H9 (cell line): ENCODE results near the gene HNMT. TPM values are rescaled to one million over a fixed set of nuclear protein-coding genes. Genes with fewer than 3 reads are reported as not detected.

Source experiments
- DNase-seq: peaks from one replicate; pipeline ENCODE4 v3.0.0-alpha.2; 2017
- H2AFZ ChIP-seq: one replicate; pipeline ENCODE4 v1.6.1; 2013; ENCODE audit warnings: mild to moderate bottlenecking, low read length, control low read depth, moderate library complexity
- H2AK5ac ChIP-seq: 2 replicates; pipeline ENCODE4 v1.6.1; 2013; ENCODE audit warnings: low read length, control low read depth, mixed read lengths; ENCODE audit not compliant: insufficient read length
- H2BK120ac ChIP-seq: one replicate; pipeline ENCODE4 v1.6.1; 2013; ENCODE audit warnings: low read depth, mild to moderate bottlenecking, low read length, control low read depth, inconsistent platforms; ENCODE audit not compliant: poor library complexity, severe bottlenecking
- H2BK12ac ChIP-seq: 2 replicates; pipeline ENCODE4 v1.6.1; 2013; ENCODE audit warnings: low read length, control low read depth, mixed read lengths, low read depth; ENCODE audit not compliant: insufficient read length
- H2BK15ac ChIP-seq: 2 replicates; pipeline ENCODE4 v1.6.1; 2013; ENCODE audit warnings: low read depth, low read length, control low read depth
- H2BK20ac ChIP-seq: one replicate; pipeline ENCODE4 v1.6.1; 2013; ENCODE audit warnings: low read depth, mild to moderate bottlenecking, low read length, control low read depth, inconsistent platforms; ENCODE audit not compliant: poor library complexity, severe bottlenecking
- H2BK5ac ChIP-seq: 2 replicates; pipeline ENCODE4 v1.6.1; 2013; ENCODE audit warnings: low read length, control low read depth, mixed read lengths; ENCODE audit not compliant: insufficient read length
- H3K14ac ChIP-seq: 2 replicates; pipeline ENCODE4 v1.6.1; 2013; ENCODE audit warnings: low read length, control low read depth; ENCODE audit not compliant: insufficient read depth
- H3K18ac ChIP-seq: 2 replicates; pipeline ENCODE4 v1.6.1; 2013; ENCODE audit warnings: low read depth, mild to moderate bottlenecking, mixed read lengths, low read length, control low read depth; ENCODE audit not compliant: insufficient read length
- H3K23ac ChIP-seq: 2 replicates; pipeline ENCODE4 v1.6.1; 2013; ENCODE audit warnings: low read length, control low read depth, mixed read lengths, low read depth; ENCODE audit not compliant: insufficient read length
- H3K23me2 ChIP-seq: 2 replicates; pipeline ENCODE4 v1.6.1; 2013; ENCODE audit warnings: low read depth, mild to moderate bottlenecking, mixed read lengths, low read length, control low read depth; ENCODE audit not compliant: insufficient read length, poor library complexity, severe bottlenecking
- H3K27ac ChIP-seq: 2 replicates; pipeline ENCODE4 v1.5.1; 2013; ENCODE audit warnings: low read length, control low read depth, mixed read lengths, low read depth; ENCODE audit not compliant: insufficient read length
- H3K27me3 ChIP-seq: 2 replicates; pipeline ENCODE4 v1.6.1; 2013; ENCODE audit warnings: low read length, control low read depth, inconsistent platforms; ENCODE audit not compliant: insufficient read depth
- H3K4ac ChIP-seq: 2 replicates; pipeline ENCODE4 v1.6.1; 2013; ENCODE audit warnings: low read depth, mild to moderate bottlenecking, control low read depth, inconsistent platforms, low read length, moderate library complexity
- H3K4me1 ChIP-seq: 2 replicates; pipeline ENCODE4 v1.6.1; 2013; ENCODE audit warnings: low read length, control low read depth, inconsistent platforms; ENCODE audit not compliant: insufficient read depth
- H3K4me2 ChIP-seq: 2 replicates; pipeline ENCODE4 v1.6.1; 2013; ENCODE audit warnings: low read length, control low read depth, mixed read lengths; ENCODE audit not compliant: insufficient read length, insufficient read depth
- H3K56ac ChIP-seq: 2 replicates; pipeline ENCODE4 v1.6.1; 2013; ENCODE audit warnings: low read depth, mild to moderate bottlenecking, mixed read lengths, low read length, control low read depth; ENCODE audit not compliant: insufficient read length
- H3K79me1 ChIP-seq: 2 replicates; pipeline ENCODE4 v1.6.1; 2013; ENCODE audit warnings: low read depth, mild to moderate bottlenecking, moderate library complexity, low read length, control low read depth, inconsistent platforms; ENCODE audit not compliant: insufficient read depth, poor library complexity, severe bottlenecking
- H3K79me2 ChIP-seq: 2 replicates; pipeline ENCODE4 v1.6.1; 2013; ENCODE audit warnings: low read length, control low read depth, inconsistent platforms; ENCODE audit not compliant: insufficient read depth
- H3K9ac ChIP-seq: 2 replicates; pipeline ENCODE4 v1.6.1; 2013; ENCODE audit warnings: low read length, control low read depth, mixed read lengths; ENCODE audit not compliant: insufficient read length; ENCODE audit errors: extremely low read depth
- H3K9me3 ChIP-seq: one replicate; pipeline ENCODE4 v1.6.1; 2013; ENCODE audit warnings: low read depth, low read length, inconsistent platforms; ENCODE audit not compliant: control insufficient read depth
- H3T11ph ChIP-seq: one replicate; pipeline ENCODE4 v1.6.1; 2013; ENCODE audit warnings: mild to moderate bottlenecking, low read length, control low read depth, inconsistent platforms
- H4K20me1 ChIP-seq: one replicate; pipeline ENCODE4 v1.6.1; 2013; ENCODE audit not compliant: control insufficient read depth, insufficient read length, insufficient read depth
- H4K5ac ChIP-seq: 2 replicates; pipeline ENCODE4 v1.6.1; 2013; ENCODE audit warnings: low read depth, mild to moderate bottlenecking, mixed read lengths, low read length, control low read depth; ENCODE audit not compliant: insufficient read length
- H4K8ac ChIP-seq: replicated peaks from 2 replicates; pipeline ENCODE4 v1.6.1; 2013; ENCODE audit warnings: low read length, control low read depth, mixed read lengths, low read depth; ENCODE audit not compliant: insufficient read length
- H4K91ac ChIP-seq: 2 replicates; pipeline ENCODE4 v1.6.1; 2013; ENCODE audit warnings: low read depth, mild to moderate bottlenecking, moderate library complexity, mixed read lengths, low read length, control low read depth; ENCODE audit not compliant: insufficient read length
- H3K27ac Mint-ChIP-seq, 3 experiments: 2 replicates in 2 of 3; 3 replicates in 1 of 3; pipeline ENCODE4 v1.8.0; 2020 to 2021; ENCODE audit warnings: mixed read lengths in 3 of 3, mild to moderate bottlenecking in 1 of 3, moderate library complexity in 1 of 3
- H3K27me3 Mint-ChIP-seq: 2 replicates; pipeline ENCODE4 v1.8.0; 2021; ENCODE audit warnings: low read depth, mild to moderate bottlenecking, moderate library complexity, mixed read lengths
- H3K36me3 Mint-ChIP-seq, 3 experiments: 2 replicates in 2 of 3; 3 replicates in 1 of 3; pipeline ENCODE4 v1.8.0; 2020 to 2021; ENCODE audit warnings: low read depth in 3 of 3, mixed read lengths in 3 of 3; ENCODE audit not compliant: insufficient read depth in 1 of 3
- H3K4me1 Mint-ChIP-seq, 2 experiments: 2 replicates each; pipeline ENCODE4 v1.8.0; 2020; ENCODE audit warnings: mixed read lengths in 2 of 2
- H3K4me3 Mint-ChIP-seq, 2 experiments: 2 replicates in 1 of 2; 3 replicates in 1 of 2; pipeline ENCODE4 v1.8.0; 2020 to 2021; ENCODE audit warnings: mild to moderate bottlenecking in 2 of 2, mixed read lengths in 2 of 2, moderate library complexity in 1 of 2
- H3K9me3 Mint-ChIP-seq, 2 experiments: 2 replicates in 1 of 2; 3 replicates in 1 of 2; pipeline ENCODE4 v1.8.0; 2020; ENCODE audit warnings: mild to moderate bottlenecking in 2 of 2, mixed read lengths in 2 of 2, moderate library complexity in 1 of 2
- CTCF ChIP-seq: fragments of 200-600 bp; sonication (generic); conservative IDR thresholded peaks from 3 replicates; pipeline ENCODE4 v1.8.0; 2021; ENCODE audit warnings: antibody characterized with exemption, mild to moderate bottlenecking
- WGBS: extraction: QIAGEN DNeasy Blood & Tissue Kit; methylation state at CpG from one replicate; pipeline ENCODE4 v1.1.7; 2013; ENCODE audit warnings: missing lambda C conversion rate, low lambda C conversion rate, mixed read lengths; ENCODE audit not compliant: insufficient read length; ENCODE audit errors: extremely low coverage; 5-methylcytosine and 5-hydroxymethylcytosine counted together
- total RNA-seq: library from RNA; stranded (reverse); gene quantifications from 2 replicates; pipeline ENCODE4 v1.2.1, GENCODE V29; 2021

The HNMT gene
- total RNA-seq, 1 experiment from 2014 or later, result 1.3 TPM

DNA sequence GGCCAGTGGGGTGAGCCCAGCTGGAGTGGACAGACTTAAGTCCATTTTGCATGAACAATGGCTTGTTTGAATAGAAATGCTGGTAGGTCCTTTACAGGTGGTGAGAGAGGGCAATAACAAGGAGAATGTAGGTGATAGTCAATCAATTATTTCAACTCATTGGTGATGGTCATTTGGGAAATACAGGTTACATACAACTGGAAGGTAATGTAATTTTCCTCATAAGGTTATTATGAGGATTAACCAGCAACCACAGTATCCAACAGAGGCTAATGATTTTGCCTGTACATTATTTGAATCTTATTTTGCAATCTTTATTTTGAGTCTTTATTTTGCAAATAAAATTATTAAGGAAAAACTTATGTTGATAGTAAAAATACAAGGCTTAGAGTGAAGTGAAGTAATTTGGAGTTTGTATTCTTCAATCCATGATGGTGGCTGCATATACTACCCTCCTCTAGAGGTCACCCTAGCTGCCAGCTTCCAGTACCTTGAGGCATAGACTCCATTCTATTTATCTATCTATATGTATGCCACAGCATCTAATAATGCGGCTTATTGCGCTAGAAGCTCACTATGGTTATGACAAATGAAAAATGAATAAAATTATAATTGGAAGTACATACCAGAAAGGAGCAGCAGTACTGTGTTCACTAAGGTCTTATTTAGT, 20.5 kb upstream of the HNMT start:
- Histone ChIP-seq H3K4ac (no peak overlapping the region), H3K27me3 (no peaks in the 10 kb centered on the region; the same call in 1 of the 2 replicates)

More for the DNA sequence above, 20.5 kb upstream of the HNMT start:
- no peak overlapping the region for H3T11ph ChIP-seq
- H3K23ac ChIP-seq, result no peak overlapping the region
- DNase-seq, result no peak
- no peak overlapping the region for H2BK15ac ChIP-seq
- Mint-ChIP-seq H3K4me1 (peaks cover 13 to 18% of the 10 kb centered on the region in 2 experiments), H3K36me3 (no peaks in the 10 kb centered on the region), H3K27ac (no peak overlapping the region), H3K27me3 (peaks cover 25% of the 10 kb centered on the region), H3K9me3 (no peaks in the 10 kb centered on the region), H3K4me3 (no peak overlapping the region)
- no peaks in the 10 kb centered on the region for H3K9me3 ChIP-seq
- H3K9ac ChIP-seq, result no peak overlapping the region
- H4K5ac ChIP-seq, result no peak overlapping the region
- no peaks in the 10 kb centered on the region for H3K4me1 ChIP-seq
- H2BK12ac ChIP-seq, result no peak overlapping the region
- H3K4me2 ChIP-seq, result no peak overlapping the region
- H3K14ac ChIP-seq, result no peak overlapping the region
- no CpG with 5 or more reads among the region's 2 CpGs for WGBS
- H2AFZ ChIP-seq, result no peak overlapping the region
- no peak overlapping the region for H2BK20ac ChIP-seq
- no peak overlapping the region for H3K56ac ChIP-seq
- no peak overlapping the region for H4K8ac ChIP-seq
- no peaks in the 10 kb centered on the region for H3K79me2 ChIP-seq
- H2AK5ac ChIP-seq, result no peak overlapping the region
- TF ChIP-seq CTCF, result peak; percentile 46
- no peaks in the 10 kb centered on the region for H3K79me1 ChIP-seq
- H3K27ac ChIP-seq, result no peak overlapping the region
- no peak overlapping the region for H3K18ac ChIP-seq
- H4K20me1 ChIP-seq, result no peaks in the 10 kb centered on the region
- H2BK120ac ChIP-seq, result no peak overlapping the region
- H4K91ac ChIP-seq, result no peak overlapping the region
- H2BK5ac ChIP-seq, result no peak overlapping the region
- H3K23me2 ChIP-seq, result no peaks in the 10 kb centered on the region
